NCI-H2081 treated with DMSO at 0.1 percent for 48 hours (cell line): ENCODE data around the gene NRP2.

Experiments used
- DNase-seq: peaks from one replicate; lab custom pipeline; 2025; lab: John Stamatoyannopoulos, UW

Gene NRP2

GRCh38 chr2:205709319-205709718 lies 27.0 kb downstream of the NRP2 start:
- DNase-seq, result no peak

GRCh38 chr2:205712508-205712907 lies 30.2 kb downstream of the NRP2 start:
- no peak for DNase-seq

- DNase-seq, result no peak
Observed at GRCh38 chr2:205713086-205713485, 30.8 kb downstream of the NRP2 start.

- no peak for DNase-seq
Observed at GRCh38 chr2:205714058-205714776, 31.9 kb downstream of the NRP2 start.

- DNase-seq, result no peak
Observed at GRCh38 chr2:205714789-205715720, 32.8 kb downstream of the NRP2 start.

GRCh38 chr2:205715831-205716525 lies 33.7 kb downstream of the NRP2 start:
- no peak for DNase-seq

GRCh38 chr2:205717175-205717846 lies 35.0 kb downstream of the NRP2 start:
- no peak for DNase-seq

GRCh38 chr2:205717999-205718398 lies 35.7 kb downstream of the NRP2 start:
- DNase-seq, result no peak

- no peak for DNase-seq
Observed at GRCh38 chr2:205719847-205720246, 37.5 kb downstream of the NRP2 start.

- no peak for DNase-seq
Observed at GRCh38 chr2:205720451-205720902, 38.2 kb downstream of the NRP2 start.

- no peak for DNase-seq
Observed at GRCh38 chr2:205721057-205721449, 38.8 kb downstream of the NRP2 start.

- no peak for DNase-seq
Observed at GRCh38 chr2:205722283-205722918, 40.1 kb downstream of the NRP2 start.

GRCh38 chr2:205723179-205723578 lies 40.9 kb downstream of the NRP2 start:
- DNase-seq, result no peak

GRCh38 chr2:205725059-205725458 lies 42.8 kb downstream of the NRP2 start:
- no peak for DNase-seq

- no peak for DNase-seq
Observed at GRCh38 chr2:205726506-205726905, 44.2 kb downstream of the NRP2 start.

GRCh38 chr2:205727174-205727573 lies 44.9 kb downstream of the NRP2 start:
- no peak for DNase-seq

- DNase-seq, result no peak
Observed at GRCh38 chr2:205728366-205728765, 46.1 kb downstream of the NRP2 start.

GRCh38 chr2:205730191-205730590 lies 47.9 kb downstream of the NRP2 start:
- DNase-seq, result no peak

GRCh38 chr2:205730701-205731582 lies 48.6 kb downstream of the NRP2 start:
- no peak for DNase-seq

- no peak for DNase-seq
Observed at GRCh38 chr2:205731583-205731981, 49.3 kb downstream of the NRP2 start.
